Hematopoietic multipotent progenitor cell treated with erythropoietin and hydrocortisone succinate and interleukin-3 and kit ligand, for 17 days (in vitro differentiated cells): Measurements from ENCODE around the gene ARL4A.
A peak's percentile ranks its signal among the peaks of the same experiment; 100 is the strongest.
"Not testable (repeated sequence)": the region's sequence is repeated elsewhere in the genome, so short reads cannot be mapped to it uniquely, and the experiment has no call there.

Source experiments
- DNase-seq: peaks from one replicate; pipeline ENCODE4 v3.0.0-alpha.2; 2015; ENCODE audit warnings: low spot score

ARL4A gene, protein sequence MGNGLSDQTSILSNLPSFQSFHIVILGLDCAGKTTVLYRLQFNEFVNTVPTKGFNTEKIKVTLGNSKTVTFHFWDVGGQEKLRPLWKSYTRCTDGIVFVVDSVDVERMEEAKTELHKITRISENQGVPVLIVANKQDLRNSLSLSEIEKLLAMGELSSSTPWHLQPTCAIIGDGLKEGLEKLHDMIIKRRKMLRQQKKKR

DNA sequence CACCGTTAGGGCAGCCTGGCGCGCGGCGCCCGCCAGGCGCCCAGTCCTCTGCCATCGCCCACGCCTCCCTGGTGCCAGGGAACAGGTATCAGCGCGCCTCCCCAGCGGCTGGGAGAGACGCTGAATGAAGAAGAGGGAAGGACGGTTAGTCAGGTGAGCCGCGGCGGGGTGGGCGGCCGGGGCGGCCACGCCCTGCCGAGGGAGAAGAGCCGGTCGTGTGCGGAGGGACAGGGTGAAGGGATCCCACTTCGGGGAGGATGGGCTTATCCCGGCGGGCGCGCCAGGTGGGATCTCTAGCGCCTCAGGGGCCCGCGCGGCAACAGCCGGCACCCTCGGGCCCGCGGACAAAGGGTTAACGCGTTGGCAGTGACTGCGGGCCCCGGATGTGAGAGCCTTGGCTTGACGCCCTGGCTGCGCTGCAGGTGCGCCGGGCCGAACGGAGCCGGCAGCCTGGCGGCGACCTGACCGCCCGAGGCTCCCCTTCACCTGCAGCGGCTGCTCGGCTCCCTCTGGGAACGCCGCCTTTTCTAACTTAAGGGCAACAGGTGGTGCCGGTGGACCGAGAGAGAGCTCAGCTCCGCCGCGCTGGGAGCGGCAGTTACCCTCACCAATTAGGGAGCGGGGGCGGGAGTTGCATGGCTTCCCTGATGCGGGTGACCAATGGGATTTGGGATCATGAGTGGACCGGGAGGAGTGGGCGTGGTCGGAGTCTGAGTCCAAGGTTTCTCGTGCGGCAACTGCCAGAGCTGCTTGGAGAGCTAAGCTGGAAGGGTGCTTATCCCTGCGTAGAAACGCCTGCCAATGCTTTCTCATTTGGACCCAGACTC, at the start of gene ARL4A:
ARL4A (plus strand) TSS at position 743 of the 827 bp plus-strand sequence. CDS start 622 bp downstream, outside the sequence.
- peak; percentile 99 for DNase-seq

- no peak for DNase-seq
Measured at GRCh38 chr7:12637819-12638592, 49.4 kb upstream of the ARL4A start.

DNA sequence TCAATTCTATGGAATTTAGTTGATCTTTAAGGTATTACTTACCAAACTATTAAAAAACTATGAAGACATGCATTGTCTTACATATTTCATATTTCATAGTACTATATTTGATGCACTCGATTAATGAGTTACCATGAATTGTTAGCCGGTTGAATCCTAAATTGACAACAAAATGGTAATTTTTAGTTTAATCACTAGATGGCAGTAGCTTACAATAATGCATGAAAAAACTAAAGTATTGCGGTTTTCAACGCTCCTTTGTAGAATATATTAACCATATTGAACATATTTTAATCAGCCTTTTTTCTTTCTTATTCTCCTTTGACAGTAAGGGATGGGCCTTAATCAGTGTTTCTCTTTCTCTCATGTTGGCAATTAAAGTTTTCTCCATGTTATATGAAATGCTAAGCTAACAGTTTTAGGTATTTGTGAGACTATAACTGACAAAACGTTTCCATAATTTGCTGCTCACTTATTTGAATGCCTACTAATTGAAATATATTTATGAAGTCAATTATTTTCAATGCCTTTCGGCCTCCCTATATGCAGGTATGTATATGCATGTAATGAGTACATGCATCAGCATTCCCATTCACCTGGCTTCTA, 48.5 kb upstream of the ARL4A start:
- peak; percentile 66 for DNase-seq

GRCh38 chr7:12640299-12641096, 46.9 kb upstream of the ARL4A start:
- DNase-seq = no peak

DNA sequence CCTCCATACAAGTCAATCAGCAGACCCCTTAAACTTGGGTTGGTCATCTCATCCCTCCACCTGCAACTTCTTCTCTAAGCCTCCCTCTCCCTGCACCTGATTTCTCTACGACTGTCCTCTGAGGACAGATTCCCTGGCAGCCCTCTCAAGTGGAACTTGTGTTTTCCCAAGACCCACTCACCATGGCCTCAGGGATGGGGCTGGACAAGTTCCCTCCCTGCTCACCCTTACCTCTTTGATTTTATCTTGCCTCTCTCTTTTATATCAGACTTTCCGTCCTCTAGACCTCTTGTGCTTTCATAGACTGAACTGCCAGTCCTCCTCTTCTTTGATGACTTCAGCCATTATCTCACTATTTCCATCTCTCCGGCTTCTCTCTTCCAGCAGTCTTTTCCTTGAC, 46.2 kb upstream of the ARL4A start:
- DNase-seq = no peak

GRCh38 chr7:12642508-12642907, 44.9 kb upstream of the ARL4A start:
- DNase-seq = no peak

- no peak for DNase-seq
Measured at GRCh38 chr7:12643001-12643643, 44.3 kb upstream of the ARL4A start.

- DNase-seq = no peak
Measured at GRCh38 chr7:12643644-12644043, 43.8 kb upstream of the ARL4A start.

DNA sequence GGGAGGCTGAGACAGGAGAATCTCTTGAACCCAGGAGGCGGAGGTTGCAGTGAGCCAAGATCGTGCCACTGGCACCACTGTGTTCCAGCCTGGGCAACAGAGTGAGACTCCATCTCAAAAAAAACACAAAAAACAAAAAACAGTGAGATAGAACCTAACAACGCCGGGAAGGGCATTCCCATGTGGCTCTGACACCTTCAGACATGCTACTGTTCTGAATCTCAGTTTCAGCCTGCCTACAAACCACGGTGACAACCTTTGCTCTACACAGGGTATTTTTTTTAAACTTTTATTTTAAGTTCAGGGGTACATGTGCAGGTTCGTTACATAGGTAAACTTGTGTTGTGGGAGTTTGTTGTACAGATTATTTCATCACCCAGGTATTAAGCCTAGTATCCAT, 42.2 kb upstream of the ARL4A start:
- not testable (repeated sequence) for DNase-seq

GRCh38 chr7:12646139-12646538, 41.3 kb upstream of the ARL4A start:
- no peak for DNase-seq

DNA sequence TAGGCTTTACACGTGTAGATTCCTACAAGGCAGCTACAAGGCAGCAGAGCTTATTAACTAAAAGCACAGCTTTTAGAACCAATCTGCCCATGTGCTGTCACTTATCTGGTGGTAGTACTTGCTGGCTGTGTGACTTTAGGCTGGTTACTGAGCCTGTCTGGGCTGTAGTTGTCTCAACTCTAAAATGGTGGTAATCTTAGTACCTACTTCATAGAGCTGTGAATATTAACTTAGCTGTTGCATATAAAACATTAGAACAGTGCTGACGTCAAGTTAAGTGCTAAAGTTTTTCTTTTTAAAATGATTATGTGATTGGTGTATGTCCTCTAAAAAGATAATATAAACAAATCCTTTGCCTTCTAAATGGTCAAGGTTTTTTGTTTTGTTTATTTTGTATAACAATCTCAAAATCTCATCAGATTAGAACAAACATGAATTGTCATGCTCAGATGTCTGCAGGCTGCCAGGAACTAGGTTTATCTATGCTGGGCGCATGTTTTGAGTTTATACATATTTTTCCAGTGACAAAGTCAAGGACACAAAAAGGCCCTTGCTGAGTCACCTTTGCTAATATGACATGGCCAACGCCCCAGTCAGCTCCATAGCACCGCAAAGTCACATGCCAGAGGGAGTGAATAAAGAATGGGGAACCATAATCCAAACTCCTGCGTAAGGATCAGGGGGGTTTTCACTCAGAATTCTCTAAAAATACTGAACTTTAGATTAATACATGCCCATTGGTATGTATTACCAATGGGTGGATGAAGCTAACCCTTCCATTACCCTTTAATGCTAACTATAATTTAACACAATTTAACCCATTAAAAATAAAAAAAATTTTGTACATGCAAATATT, 39.8 kb upstream of the ARL4A start:
- DNase-seq = no peak

- no peak for DNase-seq
Measured at GRCh38 chr7:12648704-12649261, 38.6 kb upstream of the ARL4A start.

- DNase-seq = no peak
Measured at GRCh38 chr7:12649348-12649747, 38.1 kb upstream of the ARL4A start.

DNA sequence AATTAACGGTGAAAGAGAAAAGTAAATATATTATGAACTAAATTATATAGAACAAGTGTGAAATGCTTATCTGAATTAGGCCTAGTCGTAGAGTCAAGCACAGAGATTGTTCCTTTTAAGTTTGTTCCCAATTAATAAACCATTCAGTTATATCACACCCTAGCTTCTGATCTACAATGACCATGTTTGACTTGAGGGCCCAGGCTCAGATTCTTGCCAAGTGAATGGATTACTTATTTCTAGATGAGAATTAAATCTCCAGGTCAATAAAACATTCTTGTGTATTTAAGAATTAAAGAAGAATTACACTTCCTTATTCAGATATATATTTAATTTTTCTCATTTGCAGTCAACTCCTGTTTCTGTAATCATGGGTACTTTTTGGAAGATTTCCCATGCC, 37.4 kb upstream of the ARL4A start:
- DNase-seq = no peak

DNA sequence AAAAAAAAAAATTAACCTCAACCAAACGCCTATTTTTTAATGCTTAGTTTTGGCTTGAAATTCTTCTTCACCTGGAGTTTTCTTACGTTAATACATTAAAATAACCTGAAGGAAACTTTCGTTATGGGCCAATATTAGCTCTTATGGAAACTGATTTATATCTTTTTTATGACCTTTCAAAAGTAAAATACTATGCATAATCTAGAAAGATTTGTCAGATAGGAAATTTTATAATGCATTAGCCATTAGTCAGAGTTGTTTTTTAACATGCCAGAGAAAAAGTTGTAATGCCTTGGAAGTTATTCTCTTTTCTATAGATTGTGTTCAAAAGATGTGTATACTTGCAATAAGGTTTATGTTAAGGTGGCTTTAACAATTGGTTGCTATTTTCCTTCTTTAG, 34.3 kb upstream of the ARL4A start:
- no peak for DNase-seq

DNA sequence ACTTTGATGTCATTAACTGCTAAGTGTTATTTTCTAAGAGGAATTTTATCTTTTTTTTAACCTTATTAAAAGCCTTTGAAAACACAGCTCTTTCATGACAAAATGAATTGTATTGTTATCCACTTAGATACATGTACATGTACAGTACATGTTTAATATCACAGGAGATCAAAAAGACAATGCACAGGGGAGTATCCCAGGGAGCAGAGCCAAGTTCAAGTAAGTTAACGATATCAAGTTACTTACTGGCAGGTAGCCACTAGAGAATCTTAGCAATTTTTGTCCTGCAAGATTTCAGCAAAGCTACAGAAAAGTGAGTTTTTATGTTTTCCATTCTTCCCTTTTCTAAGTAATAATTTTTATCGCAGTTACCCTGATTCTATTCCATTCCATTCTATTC, 33.9 kb upstream of the ARL4A start:
- no peak for DNase-seq

DNA sequence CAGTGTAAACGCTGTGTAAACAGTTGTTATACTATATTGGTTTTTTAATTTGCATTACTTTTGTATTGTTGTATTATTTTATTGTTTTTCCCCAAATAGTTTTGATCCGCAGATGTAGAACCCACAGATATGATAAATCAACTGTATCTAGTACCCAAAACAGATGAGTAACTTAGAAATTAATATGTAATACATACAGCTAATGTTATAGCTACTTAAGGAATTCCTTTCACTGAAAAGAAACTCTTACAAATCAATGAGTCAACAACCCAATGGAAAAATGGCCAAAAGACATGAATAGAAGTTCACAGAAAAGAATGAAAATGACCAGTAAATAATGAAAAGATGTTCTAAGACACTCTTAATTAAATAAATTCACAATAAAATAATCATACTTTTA, 32.3 kb upstream of the ARL4A start:
- no peak for DNase-seq

DNA sequence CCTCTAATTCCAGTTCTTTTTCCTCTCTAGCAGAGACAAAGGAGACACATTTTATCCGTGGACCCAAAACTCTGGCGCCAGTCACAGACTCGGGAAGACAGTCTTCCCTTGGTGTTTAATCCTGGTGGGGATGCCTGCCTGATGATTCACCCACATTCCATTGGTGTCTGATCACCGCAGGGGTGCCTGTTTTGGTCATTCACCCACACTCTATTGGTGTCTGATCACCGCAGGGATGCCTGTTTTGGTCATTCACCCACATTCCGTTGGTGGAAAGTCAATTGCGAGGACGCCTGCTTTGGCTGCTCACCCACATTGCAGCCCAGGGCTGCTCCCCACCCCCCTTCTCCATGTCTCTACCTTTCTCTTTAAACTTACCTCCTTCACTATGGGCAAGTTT, 27.0 kb upstream of the ARL4A start:
- DNase-seq = not testable (repeated sequence)

DNA sequence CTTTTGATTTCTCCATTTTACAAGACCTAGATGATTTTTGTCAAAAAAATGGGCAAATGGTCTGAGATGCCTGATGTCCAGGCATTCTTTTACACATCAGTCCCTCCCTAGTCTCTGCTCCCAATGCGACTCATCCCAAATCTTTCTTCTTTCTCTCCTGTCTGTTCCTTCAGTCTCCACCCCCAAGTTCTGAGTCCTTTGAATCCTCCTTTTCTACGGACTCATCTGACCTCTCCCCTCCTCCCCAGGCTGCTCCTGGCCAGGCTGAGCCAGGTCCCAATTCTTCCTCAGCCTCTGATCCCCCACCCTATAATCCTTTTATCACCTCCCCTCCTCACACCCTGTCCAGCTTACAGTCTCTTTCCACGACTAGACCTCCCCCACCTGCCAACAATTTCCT, 26.4 kb upstream of the ARL4A start:
- DNase-seq = not testable (repeated sequence)

- no peak for DNase-seq
Measured at GRCh38 chr7:12661581-12661980, 25.9 kb upstream of the ARL4A start.
